Occipital lobe (tissue), 2 donors: ENCODE measurements around the gene ZCCHC3. TPM values are rescaled to one million over a fixed set of nuclear protein-coding genes. Genes with fewer than 3 reads are reported as not detected.

Experiments
- DNase-seq: peaks from one replicate; lab custom pipeline; 2025; lab: John Stamatoyannopoulos, UW
- total RNA-seq: library from RNA; depleted of rRNA; stranded (reverse); fragments of >200 nt; gene quantifications from one replicate; pipeline ENCODE4 v1.2.3, GENCODE V29; 2014

ZCCHC3 gene
- total RNA-seq, 1 donor from 2014 or later, result 27.0 TPM

DNA sequence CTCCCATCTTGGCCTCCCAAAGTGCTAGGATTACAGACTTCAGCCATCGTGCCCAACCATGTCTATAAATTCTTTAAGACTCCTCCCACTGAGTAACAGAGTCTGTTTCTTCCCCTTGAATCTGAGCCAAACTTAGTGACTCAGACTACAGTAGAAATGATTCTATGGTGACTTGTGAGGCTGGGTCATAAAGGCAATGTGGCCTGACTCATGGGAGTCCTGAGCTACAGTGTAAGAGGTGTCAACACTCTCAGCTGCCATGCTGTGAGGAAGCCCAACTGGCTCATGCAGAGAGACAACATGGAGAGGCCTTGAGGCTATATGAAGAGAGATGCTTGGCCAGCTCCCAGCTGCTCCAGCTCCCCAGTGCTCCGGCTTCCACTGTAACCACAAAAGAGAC is 44.3 kb downstream of the ZCCHC3 start:
- no peak for DNase-seq

- no peak for DNase-seq
These were observed 45.7 kb downstream of the ZCCHC3 start for GRCh38 chr20:343107-343506.

GRCh38 chr20:346033-346639 is 48.8 kb downstream of the ZCCHC3 start:
- no peak for DNase-seq

DNA sequence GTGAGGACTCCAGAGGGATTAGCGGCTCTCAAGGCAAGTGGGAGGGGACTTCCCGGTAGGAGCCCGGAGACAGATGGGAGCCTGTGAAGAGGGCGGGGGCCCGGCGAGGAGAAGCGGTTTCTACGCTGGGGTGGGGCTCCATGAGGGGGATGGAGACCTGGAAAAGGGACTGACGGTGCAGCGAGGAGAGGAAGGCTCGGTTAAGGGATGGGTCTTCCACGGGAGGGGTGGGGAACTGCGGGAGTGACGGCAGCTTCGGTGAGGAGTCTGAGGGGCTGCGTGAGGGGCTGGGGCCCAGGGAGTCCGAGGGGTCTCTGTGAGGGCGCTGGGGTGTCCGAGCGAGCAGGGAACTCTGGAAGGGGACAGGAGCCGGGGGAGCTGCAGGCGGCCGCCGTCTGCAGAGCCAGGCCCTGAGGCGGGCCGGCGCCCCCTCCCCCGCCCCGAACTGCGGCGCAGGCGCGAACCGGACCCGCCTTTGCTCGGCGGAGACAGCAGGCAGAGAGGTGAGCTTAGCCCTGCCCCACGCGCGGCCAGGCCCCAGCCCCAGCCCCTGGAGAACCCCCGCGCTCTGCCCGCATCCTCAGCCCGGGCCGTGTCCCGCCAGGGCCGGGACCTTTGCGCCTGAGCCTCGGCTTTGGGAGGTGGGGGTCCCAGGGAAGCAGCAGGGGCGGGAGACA is 49.4 kb downstream of the ZCCHC3 start, which contains the start of gene NRSN2:
Gene NRSN2 (plus strand): TSS at position 472 of the 677 bp plus-strand sequence. CDS start 2,533 bp downstream, outside the sequence.
- peak; percentile 49 for DNase-seq

- DNase-seq, result no peak
These were observed 49.9 kb downstream of the ZCCHC3 start for GRCh38 chr20:347317-347639.

- peak; percentile 94 for DNase-seq
These were observed 50.5 kb downstream of the ZCCHC3 start for GRCh38 chr20:347640-348484.

GRCh38 chr20:348972-349841 is 51.8 kb downstream of the ZCCHC3 start:
- no peak for DNase-seq

Other genes starting within 250 kb of the ZCCHC3 start
- gene DEFB125, start 209.9 kb upstream of the ZCCHC3 start, total RNA-seq, result not detected
- gene DEFB126, start 155.0 kb upstream of the ZCCHC3 start, total RNA-seq, result not detected
- not detected for gene DEFB127, start 140.1 kb upstream of the ZCCHC3 start, total RNA-seq
- gene DEFB128, start 107.9 kb upstream of the ZCCHC3 start, total RNA-seq, result not detected
- gene DEFB129, start 70.3 kb upstream of the ZCCHC3 start, total RNA-seq, result not detected
- gene DEFB132, start 39.8 kb upstream of the ZCCHC3 start, total RNA-seq, result not detected
- 3.3 TPM for gene C20orf96, start 6.8 kb upstream of the ZCCHC3 start, total RNA-seq
- gene SOX12, start 28.0 kb downstream of the ZCCHC3 start, total RNA-seq, result 9.4 TPM
- 27.0 TPM for gene NRSN2, start 49.5 kb downstream of the ZCCHC3 start, total RNA-seq
- 12.5 TPM for gene TRIB3, start 83.2 kb downstream of the ZCCHC3 start, total RNA-seq
- gene RBCK1, start 110.7 kb downstream of the ZCCHC3 start, total RNA-seq, result 15.1 TPM
- gene TBC1D20, start 165.0 kb downstream of the ZCCHC3 start, total RNA-seq, result 15.4 TPM
- 187 TPM for gene CSNK2A1, start 246.2 kb downstream of the ZCCHC3 start, total RNA-seq